Common myeloid progenitor, CD34-positive (primary cell): ENCODE data around the gene SLC25A27.

Experiments used
- CTCF ChIA-PET: fragments of 350-600 bp; sonication (Branson Sonifier 250); formaldehyde crosslinking; loops from one replicate; lab custom pipeline; 2021; ENCODE audit warnings: antibody characterized with exemption; lab: Charles Lee
- POLR2A ChIA-PET: fragments of 350-600 bp; sonication (Branson Sonifier 250); formaldehyde crosslinking; loops from one replicate; lab custom pipeline; 2021; ENCODE audit warnings: antibody characterized with exemption; lab: Charles Lee
- DNase-seq, 3 donors: peaks; one replicate each; pipeline versions ENCODE4 v3.0.0 to v3.0.0-alpha.2; 2013
- H3K27ac ChIP-seq, 2 experiments: 1 replicate in 1 of 2; 2 replicates in 1 of 2; pipeline ENCODE4 v1.7.0; 2013; ENCODE audit warnings: inconsistent platforms in 2 of 2, low read length in 2 of 2, mild to moderate bottlenecking in 2 of 2, low read depth in 1 of 2, moderate library complexity in 1 of 2; ENCODE audit not compliant: severe bottlenecking in 2 of 2, insufficient read depth in 1 of 2, poor library complexity in 1 of 2
- H3K27me3 ChIP-seq, 5 experiments: replicated peaks in 2 of 5; 1 replicate in 3 of 5; 2 replicates in 2 of 5; pipeline versions ENCODE4 v1.6.1 to v1.7.0; 2013; ENCODE audit warnings: low read length in 4 of 5, mild to moderate bottlenecking in 2 of 5, moderate library complexity in 2 of 5, inconsistent platforms in 1 of 5; ENCODE audit not compliant: insufficient read depth in 5 of 5, control insufficient read depth in 4 of 5
- H3K36me3 ChIP-seq, 4 experiments: 1 replicate in 2 of 4; 2 replicates in 2 of 4; pipeline versions ENCODE4 v1.6.1 to v1.7.0; 2013; ENCODE audit warnings: low read length in 3 of 4, control low read depth in 1 of 4, mild to moderate bottlenecking in 1 of 4; ENCODE audit not compliant: control insufficient read depth in 4 of 4, insufficient read depth in 4 of 4
- H3K4me1 ChIP-seq, 4 experiments: 1 replicate in 3 of 4; 2 replicates in 1 of 4; pipeline versions ENCODE4 v1.6.1 to v1.7.1; 2013; ENCODE audit warnings: low read length in 3 of 4, mild to moderate bottlenecking in 3 of 4, control low read depth in 1 of 4, inconsistent platforms in 1 of 4, moderate library complexity in 1 of 4; ENCODE audit not compliant: control insufficient read depth in 4 of 4, insufficient read depth in 4 of 4; ENCODE audit errors: control extremely low read depth in 1 of 4
- H3K4me3 ChIP-seq, 7 experiments: 1 replicate in 4 of 7; 2 replicates in 3 of 7; pipeline versions ENCODE4 v1.5.1 to v1.7.0; 2013; ENCODE audit warnings: mild to moderate bottlenecking in 7 of 7, low read length in 6 of 7, moderate library complexity in 6 of 7, inconsistent platforms in 2 of 7, low read depth in 2 of 7, control low read depth in 1 of 7; ENCODE audit not compliant: insufficient read depth in 4 of 7, control insufficient read depth in 1 of 7; ENCODE audit errors: extremely low read depth in 1 of 7
- H3K9me3 ChIP-seq, 5 experiments: 1 replicate in 4 of 5; 2 replicates in 1 of 5; pipeline versions ENCODE4 v1.6.1 to v1.7.1; 2013; ENCODE audit warnings: low read length in 4 of 5, mild to moderate bottlenecking in 2 of 5, inconsistent platforms in 1 of 5, low read depth in 1 of 5, moderate library complexity in 1 of 5; ENCODE audit not compliant: control insufficient read depth in 4 of 5, insufficient read depth in 2 of 5; ENCODE audit errors: control extremely low read depth in 1 of 5
- WGBS: methylation state at CpG from one replicate; pipeline ENCODE4 v1.1.5; 2013; ENCODE audit not compliant: insufficient coverage; 5-methylcytosine and 5-hydroxymethylcytosine counted together

SLC25A27 gene

GRCh38 chr6:46704562-46704961, 51.8 kb downstream of the SLC25A27 start:
- DNase-seq, result peak; percentile 63 to 72 (median 66)
- ChIA-PET POLR2A (no interaction called here), CTCF (interaction anchor here (0.7 to 1.6 kb wide), 9 partner anchors 9 to 491 kb away, joined by 3 to 5 read pairs (median 3); partner anchors contain the start of gene MEP1A)
- no peaks in the 10 kb centered on the region for H3K36me3 ChIP-seq
- 0% methylated on average over 2 of the region's 3 CpGs for WGBS
- no peaks in the 10 kb centered on the region for H3K4me1 ChIP-seq
- no peaks in the 10 kb centered on the region for H3K27me3 ChIP-seq
- H3K27ac ChIP-seq, result no peak overlapping the region
- H3K9me3 ChIP-seq, result no peaks in the 10 kb centered on the region
- H3K4me3 ChIP-seq, result no peak overlapping the region

- Histone ChIP-seq H3K4me3 (no peak overlapping the region), H3K4me1 (no peaks in the 10 kb centered on the region), H3K36me3 (no peaks in the 10 kb centered on the region), H3K27ac (no peak overlapping the region), H3K9me3 (no peaks in the 10 kb centered on the region), H3K27me3 (no peaks in the 10 kb centered on the region)
- WGBS, result 89% methylated on average over 1 of the region's 2 CpGs
- no peak for DNase-seq
- CTCF ChIA-PET, result interaction anchor here (0.9 to 1.2 kb wide), 3 partner anchors 21 to 340 kb away, joined by 3 to 6 read pairs (median 4); no protein-coding TSS in a partner anchor
- POLR2A ChIA-PET, result no interaction called here
These were observed 53.7 kb downstream of the SLC25A27 start for GRCh38 chr6:46706464-46706863.

- 100% methylated on average over 1 of the region's 1 CpG for WGBS
- CTCF ChIA-PET, result interaction anchor here (1.1 kb wide), 1 partner anchor 22 kb away, joined by 3 read pairs; no protein-coding TSS in a partner anchor
These were observed 58.7 kb downstream of the SLC25A27 start for GRCh38 chr6:46711491-46711890.

GRCh38 chr6:46715141-46715540, 62.4 kb downstream of the SLC25A27 start:
- no peaks in the 10 kb centered on the region for H3K4me1 ChIP-seq
- H3K9me3 ChIP-seq, result no peaks in the 10 kb centered on the region
- no peaks in the 10 kb centered on the region for H3K27me3 ChIP-seq
- H3K36me3 ChIP-seq, result no peaks in the 10 kb centered on the region
- H3K27ac ChIP-seq, result no peak overlapping the region
- ChIA-PET POLR2A (no interaction called here), CTCF (no interaction called here)
- DNase-seq, result peak in 2 of 3 donors; percentile 37 to 44
- no peak overlapping the region for H3K4me3 ChIP-seq

More at GRCh38 chr6:46711491-46711890, 58.7 kb downstream of the SLC25A27 start:
- no peaks in the 10 kb centered on the region for H3K36me3 ChIP-seq
- no peaks in the 10 kb centered on the region for H3K9me3 ChIP-seq
- H3K27me3 ChIP-seq, result no peaks in the 10 kb centered on the region
- H3K4me1 ChIP-seq, result no peaks in the 10 kb centered on the region
- no peak overlapping the region for H3K4me3 ChIP-seq
- no peak overlapping the region for H3K27ac ChIP-seq
- no peak for DNase-seq
- POLR2A ChIA-PET, result no interaction called here

- Histone ChIP-seq H3K27ac (no peak overlapping the region), H3K4me1 (no peaks in the 10 kb centered on the region), H3K4me3 (no peak overlapping the region), H3K36me3 (no peaks in the 10 kb centered on the region), H3K9me3 (no peaks in the 10 kb centered on the region), H3K27me3 (peaks cover 0 to 2% (median 0%) of the 10 kb centered on the region in 5 experiments)
- ChIA-PET CTCF (no interaction called here), POLR2A (no interaction called here)
- no peak for DNase-seq
- 100% methylated on average over 1 of the region's 1 CpG for WGBS
These were observed 66.3 kb downstream of the SLC25A27 start for GRCh38 chr6:46719099-46719498.

- DNase-seq, result no peak
- peaks cover 0 to 2% (median 0%) of the 10 kb centered on the region in 5 experiments for H3K27me3 ChIP-seq
- ChIA-PET CTCF (interaction anchor here (0.7 kb wide), 1 partner anchor 882 kb away, joined by 3 read pairs; no protein-coding TSS in a partner anchor), POLR2A (no interaction called here)
- no peaks in the 10 kb centered on the region for H3K4me1 ChIP-seq
- H3K9me3 ChIP-seq, result no peaks in the 10 kb centered on the region
- no peak overlapping the region for H3K27ac ChIP-seq
- H3K4me3 ChIP-seq, result no peak overlapping the region
- no peaks in the 10 kb centered on the region for H3K36me3 ChIP-seq
- no CpG with 5 or more reads among the region's 1 CpG for WGBS
These were observed 67.6 kb downstream of the SLC25A27 start for GRCh38 chr6:46720401-46720800.
